OCI-M1 (cell line): Measurements from ENCODE around the gene RXRA.

Experiments used
- DNase-seq: peaks from one replicate; lab custom pipeline; 2025; lab: John Stamatoyannopoulos, UW

Gene RXRA

GRCh38 chr9:134433909-134434882, 107.9 kb downstream of the RXRA start:
- DNase-seq, result no peak

- peak; percentile 73 for DNase-seq
Observed at GRCh38 chr9:134434894-134435506, 108.7 kb downstream of the RXRA start.

GRCh38 chr9:134435550-134436378, 109.5 kb downstream of the RXRA start:
- no peak for DNase-seq

GRCh38 chr9:134436379-134436762, 110.1 kb downstream of the RXRA start:
- DNase-seq, result no peak

GRCh38 chr9:134436911-134437310, 110.7 kb downstream of the RXRA start:
- DNase-seq, result no peak

GRCh38 chr9:134437403-134438194, 111.3 kb downstream of the RXRA start:
- no peak for DNase-seq

- no peak for DNase-seq
Observed at GRCh38 chr9:134438195-134438788, 112.0 kb downstream of the RXRA start.

GRCh38 chr9:134439368-134439784, 113.1 kb downstream of the RXRA start:
- DNase-seq, result no peak

GRCh38 chr9:134440636-134441226, 114.5 kb downstream of the RXRA start:
- DNase-seq, result no peak

- no peak for DNase-seq
Observed at GRCh38 chr9:134441227-134442084, 115.2 kb downstream of the RXRA start.

GRCh38 chr9:134442085-134442474, 115.8 kb downstream of the RXRA start:
- DNase-seq, result no peak

- DNase-seq, result no peak
Observed at GRCh38 chr9:134442486-134443173, 116.4 kb downstream of the RXRA start.

GRCh38 chr9:134443174-134444037, 117.2 kb downstream of the RXRA start:
- peak; percentile 84 for DNase-seq

GRCh38 chr9:134444038-134444315, 117.7 kb downstream of the RXRA start:
- DNase-seq, result no peak

GRCh38 chr9:134445000-134445399, 118.7 kb downstream of the RXRA start:
- no peak for DNase-seq

GRCh38 chr9:134449180-134449916, 123.1 kb downstream of the RXRA start:
- DNase-seq, result peak; percentile 77

GRCh38 chr9:134451700-134452458, 125.6 kb downstream of the RXRA start:
- DNase-seq, result no peak
